Vagina (tissue), 2 donors: Measurements from ENCODE around the gene TSC22D1.

ENCODE experiments used
- CTCF ChIP-seq, 3 experiments: fragments of 450-650 bp in 2 of 3; fragments of 200-600 bp in 1 of 3; sonication (generic) in 1 of 3; IDR thresholded peaks; one replicate each; pipeline ENCODE4 v1.5.1; 2017 to 2019; ENCODE audit warnings: antibody characterized with exemption in 3 of 3, mild to moderate bottlenecking in 2 of 3, moderate library complexity in 2 of 3
- POLR2A ChIP-seq, 2 donors: fragments of 450-650 bp; IDR thresholded peaks; one replicate each; pipeline ENCODE4 v1.6.1; 2017; ENCODE audit warnings: antibody characterized with exemption in 2 of 2, mild to moderate bottlenecking in 2 of 2, moderate library complexity in 2 of 2
- POLR2AphosphoS5 ChIP-seq, 2 donors: sonication (generic); formaldehyde crosslinking; IDR thresholded peaks; one replicate each; pipeline ENCODE4 v1.9.0; 2017; ENCODE audit warnings: antibody characterized with exemption in 2 of 2, mild to moderate bottlenecking in 2 of 2, low read depth in 1 of 2; ENCODE audit not compliant: insufficient read depth in 1 of 2

- TF ChIP-seq CTCF (IDR thresholded peaks at IDR 0.05) (no peak), POLR2A (IDR thresholded peaks at IDR 0.05) (no peak), POLR2AphosphoS5 (IDR thresholded peaks at IDR 0.05; ENCODE audit: insufficient read depth in 1 of 2, low read depth in 1 of 2) (no peak)
These were observed 77.2 kb downstream of the TSC22D1 start for GRCh38 chr13:44498969-44499368.
